Breast epithelium (tissue), 4 donors: ENCODE data around the gene CGRRF1. TPM values are rescaled to one million over a fixed set of nuclear protein-coding genes. Genes with fewer than 3 reads are reported as not detected.

ENCODE experiments used
- DNase-seq, 2 donors: peaks; one replicate each; pipeline ENCODE4 v3.0.0-alpha.2; 2019; ENCODE audit warnings: low spot score in 2 of 2
- H3K27ac ChIP-seq, 2 donors: fragments of 200-600 bp; sonication (generic) in 1 of 2; one replicate each; pipeline ENCODE4 v1.5.1; 2016 to 2019; ENCODE audit warnings: mild to moderate bottlenecking in 1 of 2
- H3K27me3 ChIP-seq, 2 donors: fragments of 200-600 bp; sonication (generic) in 1 of 2; one replicate each; pipeline versions ENCODE4 v1.5.1 to v1.6.0; 2017 to 2019; ENCODE audit warnings: control low read depth in 1 of 2, mild to moderate bottlenecking in 1 of 2
- H3K36me3 ChIP-seq: fragments of 200-600 bp; one replicate; pipeline ENCODE4 v1.5.1; 2019
- H3K4me1 ChIP-seq, 2 donors: fragments of 200-600 bp; sonication (generic); one replicate each; pipeline ENCODE4 v1.5.1; 2016 to 2019; ENCODE audit warnings: control low read depth in 1 of 2
- H3K4me3 ChIP-seq, 3 donors: fragments of 200-600 bp; sonication (generic); 1 replicate in 2 of 3; 2 replicates in 1 of 3; pipeline ENCODE4 v1.5.1; 2016 to 2019; ENCODE audit warnings: mild to moderate bottlenecking in 3 of 3, moderate library complexity in 2 of 3
- H3K9me3 ChIP-seq, 2 donors: fragments of 200-600 bp; sonication (generic) in 1 of 2; one replicate each; pipeline ENCODE4 v1.5.1; 2016 to 2019; ENCODE audit warnings: control low read depth in 1 of 2
- CTCF ChIP-seq, 3 donors: fragments of 450-650 bp; IDR thresholded peaks; one replicate each; pipeline ENCODE4 v1.5.1; 2016 to 2017; ENCODE audit warnings: antibody characterized with exemption in 3 of 3, mild to moderate bottlenecking in 3 of 3, moderate library complexity in 3 of 3
- POLR2A ChIP-seq: fragments of 450-650 bp; IDR thresholded peaks from one replicate; pipeline ENCODE4 v1.6.1; 2016; ENCODE audit warnings: antibody characterized with exemption, mild to moderate bottlenecking, moderate library complexity
- POLR2AphosphoS5 ChIP-seq, 3 donors: sonication (generic); formaldehyde crosslinking; IDR thresholded peaks; one replicate each; pipeline ENCODE4 v1.6.1; 2017; ENCODE audit warnings: antibody characterized with exemption in 3 of 3
- intact Hi-C: fragments of 100-400 bp; cut with DNase I; formaldehyde crosslinking; loops from one replicate; pipeline ENCODE4 v1.15.1; 2023; ENCODE audit warnings: low total_unique reads
- total RNA-seq, 3 donors: library from RNA; depleted of rRNA; stranded (reverse); fragments of >200 nt; gene quantifications; one replicate each; pipeline ENCODE4 v1.1.0, GENCODE V29; 2016

The CGRRF1 gene
- total RNA-seq, 3 donors from 2014 or later: 21.0 to 25.5 (median 23.6) TPM

GRCh38 chr14:54483846-54484245, 25.9 kb upstream of the CGRRF1 start:
- Histone ChIP-seq H3K27me3 (no peaks in the 10 kb centered on the region), H3K4me1 (no peaks in the 10 kb centered on the region), H3K9me3 (no peaks in the 10 kb centered on the region), H3K36me3 (no peaks in the 10 kb centered on the region), H3K27ac (no peak overlapping the region), H3K4me3 (no peak overlapping the region)
- intact Hi-C loops: no loop called here
- TF ChIP-seq POLR2AphosphoS5 (IDR thresholded peaks at IDR 0.05) (no peak), POLR2A (no peak), CTCF (IDR thresholded peaks at IDR 0.05) (no peak)
- no peak for DNase-seq

- Histone ChIP-seq H3K4me3 (no peak overlapping the region), H3K9me3 (no peaks in the 10 kb centered on the region), H3K27me3 (no peaks in the 10 kb centered on the region), H3K36me3 (no peaks in the 10 kb centered on the region), H3K4me1 (no peaks in the 10 kb centered on the region), H3K27ac (no peak overlapping the region)
- TF ChIP-seq POLR2AphosphoS5 (IDR thresholded peaks at IDR 0.05): no peak
- no peak for TF ChIP-seq CTCF (IDR thresholded peaks at IDR 0.05)
- no peak for TF ChIP-seq POLR2A
- intact Hi-C loops: no loop called here
- no peak for DNase-seq
These were observed 23.0 kb upstream of the CGRRF1 start for GRCh38 chr14:54486685-54487084.

DNA sequence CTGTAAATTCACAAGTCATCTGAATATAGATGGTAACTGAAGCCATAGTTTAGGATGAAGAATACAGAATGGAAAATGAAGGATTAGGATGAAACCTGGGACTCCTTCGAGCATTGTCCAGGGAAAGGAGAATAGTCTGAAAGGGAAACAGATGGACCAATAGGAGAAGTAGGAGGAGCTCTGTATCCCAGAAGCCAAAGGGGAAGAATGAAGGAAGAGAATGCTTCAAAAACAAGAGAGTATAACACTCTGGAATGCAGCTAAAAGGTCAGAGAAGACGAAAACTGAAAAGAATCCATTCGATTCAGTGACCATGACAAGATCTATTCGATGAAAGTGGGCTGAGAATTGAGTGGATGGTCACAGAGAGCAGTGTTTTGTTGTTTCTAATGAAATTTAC, 21.9 kb upstream of the CGRRF1 start:
- no peak for TF ChIP-seq CTCF (IDR thresholded peaks at IDR 0.05)
- TF ChIP-seq POLR2AphosphoS5 (IDR thresholded peaks at IDR 0.05): no peak
- no peak for TF ChIP-seq POLR2A
- H3K9me3 ChIP-seq: no peaks in the 10 kb centered on the region
- H3K4me1 ChIP-seq: no peaks in the 10 kb centered on the region
- intact Hi-C loops: no loop called here
- no peaks in the 10 kb centered on the region for H3K27me3 ChIP-seq
- H3K4me3 ChIP-seq: peak overlapping the region; percentile 77 to 96 (median 93)
- no peak for DNase-seq
- peak overlapping the region; percentile 97 to 99 for H3K27ac ChIP-seq
- no peaks in the 10 kb centered on the region for H3K36me3 ChIP-seq

DNA sequence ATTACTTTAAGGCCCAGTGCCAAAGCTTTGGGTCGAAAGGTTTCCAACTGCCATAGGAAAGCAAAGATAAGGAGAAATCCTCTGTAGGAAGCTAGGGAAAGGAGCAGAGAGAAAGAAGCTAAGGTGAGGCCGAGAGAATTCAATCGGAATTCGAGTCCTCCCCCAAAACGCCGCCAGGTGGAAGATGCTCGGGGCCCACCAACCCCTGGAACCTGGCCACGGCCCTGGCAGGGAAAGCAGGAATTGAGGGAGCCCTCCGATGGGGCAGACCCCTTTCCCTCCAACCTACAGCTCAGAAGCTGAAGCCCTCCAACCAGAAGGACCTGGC, 21.4 kb upstream of the CGRRF1 start:
- no peak for DNase-seq
- Histone ChIP-seq H3K27ac (peak overlapping the region; percentile 97 to 99), H3K4me3 (peak overlapping the region; percentile 77 to 96 (median 93)), H3K9me3 (no peaks in the 10 kb centered on the region), H3K36me3 (no peaks in the 10 kb centered on the region), H3K4me1 (no peaks in the 10 kb centered on the region), H3K27me3 (no peaks in the 10 kb centered on the region)
- no peak for TF ChIP-seq POLR2AphosphoS5 (IDR thresholded peaks at IDR 0.05)
- TF ChIP-seq POLR2A: no peak
- intact Hi-C loops: no loop called here

- no peaks in the 10 kb centered on the region for H3K4me1 ChIP-seq
- peak; percentile 87 to 88 for DNase-seq
- H3K36me3 ChIP-seq: no peaks in the 10 kb centered on the region
- H3K27ac ChIP-seq: peak within 1 kb of the TSS; percentile 97 to 99
- H3K4me3 ChIP-seq: peak within 1 kb of the TSS; percentile 77 to 96 (median 93)
- no peaks in the 10 kb centered on the region for H3K27me3 ChIP-seq
- TF ChIP-seq POLR2A (peak; percentile 59), POLR2AphosphoS5 (IDR thresholded peaks at IDR 0.05) (peak; percentile 92 to 94 (median 93)), CTCF (IDR thresholded peaks at IDR 0.05) (peak in 1 of 3 donors; percentile 30)
- intact Hi-C loops: no loop called here
- no peaks in the 10 kb centered on the region for H3K9me3 ChIP-seq
These were observed 20.9 kb upstream of the CGRRF1 start, which contains the start of gene GMFB for GRCh38 chr14:54488646-54489317. TSS of gene GMFB (minus strand) at chr14:54488980. CDS start at chr14:54488927, 53 bp downstream.
